NCI-H2196 treated with DMSO at 0.1 percent for 48 hours (cell line): ENCODE measurements around the gene PYURF.
"Not testable (repeated sequence)": the region's sequence is repeated elsewhere in the genome, so short reads cannot be mapped to it uniquely, and the experiment has no call there.

Experiments used
- DNase-seq: peaks from one replicate; lab custom pipeline; 2025; ENCODE audit not compliant: unreplicated experiment; lab: John Stamatoyannopoulos, UW

PYURF gene

GRCh38 chr4:88523325-88524129, at the start of gene PYURF:
PYURF (minus strand) TSS chr4:88523776; CDS start chr4:88523700, 76 bp downstream.
- DNase-seq, result peak; percentile 67

GRCh38 chr4:88570001-88570400, 46.4 kb upstream of the PYURF start:
- no peak for DNase-seq

- no peak for DNase-seq
These were observed 44.0 kb upstream of the PYURF start for GRCh38 chr4:88567591-88567990.

- no peak for DNase-seq
These were observed 26.2 kb upstream of the PYURF start for GRCh38 chr4:88549815-88550214.

GRCh38 chr4:88539322-88540068, 15.9 kb upstream of the PYURF start:
- DNase-seq, result not testable (repeated sequence)

GRCh38 chr4:88537709-88538108, 14.1 kb upstream of the PYURF start:
- DNase-seq, result no peak

- DNase-seq, result no peak
These were observed 11.6 kb upstream of the PYURF start for GRCh38 chr4:88535090-88535755.

GRCh38 chr4:88533937-88534750, 10.6 kb upstream of the PYURF start:
- no peak for DNase-seq

- no peak for DNase-seq
These were observed 9.7 kb upstream of the PYURF start for GRCh38 chr4:88533088-88533790.

- DNase-seq, result no peak
These were observed 8.0 kb upstream of the PYURF start for GRCh38 chr4:88531549-88531948.

GRCh38 chr4:88528861-88529260, 5.3 kb upstream of the PYURF start:
- DNase-seq, result no peak

- no peak for DNase-seq
These were observed 4.2 kb upstream of the PYURF start for GRCh38 chr4:88527787-88528186.

GRCh38 chr4:88526221-88526815, 2.7 kb upstream of the PYURF start:
- DNase-seq, result no peak

- DNase-seq, result no peak
These were observed 595 bp upstream of the PYURF start for GRCh38 chr4:88524171-88524570.

- no peak for DNase-seq
These were observed 763 bp downstream of the PYURF start for GRCh38 chr4:88522702-88523324.

- DNase-seq, result no peak
These were observed 4.7 kb downstream of the PYURF start for GRCh38 chr4:88518911-88519310.

- no peak for DNase-seq
These were observed 5.8 kb downstream of the PYURF start for GRCh38 chr4:88517825-88518224.

GRCh38 chr4:88516746-88517145, 6.8 kb downstream of the PYURF start:
- DNase-seq, result no peak
